ENCODE measurements around the gene ABLIM1. TPM values are rescaled to one million over a fixed set of nuclear protein-coding genes. Genes with fewer than 3 reads are reported as not detected.
A peak's percentile ranks its signal among the peaks of the same experiment; 100 is the strongest.

The ABLIM1 gene
- total and polyA plus RNA-seq, 5 donors = 149 to 462 (median 411) TPM

DNA sequence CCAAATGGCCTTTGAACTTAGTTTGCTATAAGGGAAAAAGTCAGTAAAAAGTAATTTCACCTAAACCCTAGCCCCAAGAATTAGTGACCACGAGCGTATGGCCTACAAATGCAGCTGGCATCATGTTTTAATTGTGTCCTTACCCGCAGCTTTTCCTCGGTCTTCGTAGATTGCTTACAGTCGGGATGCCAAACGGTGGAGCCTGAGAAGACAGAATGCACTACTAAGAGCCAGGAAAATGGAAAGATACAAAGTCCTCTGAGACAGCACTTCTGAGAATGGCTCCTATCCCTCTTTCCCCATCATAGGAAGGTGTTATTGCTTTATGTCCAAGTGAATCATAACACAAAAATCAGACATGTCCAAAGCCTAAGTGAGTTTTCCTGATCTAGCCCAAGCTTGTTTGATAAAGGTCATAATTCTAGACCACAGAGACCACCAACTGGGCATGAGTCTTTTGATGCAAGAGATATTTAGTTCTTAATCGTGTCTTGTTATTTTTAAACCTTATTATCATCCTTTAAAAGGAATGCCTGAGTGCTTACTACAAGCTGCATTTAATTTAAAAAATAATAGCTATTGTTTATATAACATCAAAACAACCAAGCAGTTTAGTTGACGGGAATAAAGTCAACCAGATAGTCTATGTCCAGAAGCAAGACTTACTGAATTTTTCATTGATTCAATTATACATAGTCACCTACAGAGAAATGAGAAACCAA, 170.1 kb downstream of the ABLIM1 start:
- H3K4me3 ChIP-seq (ENCODE audit: low read length) = no peak overlapping the region

DNA sequence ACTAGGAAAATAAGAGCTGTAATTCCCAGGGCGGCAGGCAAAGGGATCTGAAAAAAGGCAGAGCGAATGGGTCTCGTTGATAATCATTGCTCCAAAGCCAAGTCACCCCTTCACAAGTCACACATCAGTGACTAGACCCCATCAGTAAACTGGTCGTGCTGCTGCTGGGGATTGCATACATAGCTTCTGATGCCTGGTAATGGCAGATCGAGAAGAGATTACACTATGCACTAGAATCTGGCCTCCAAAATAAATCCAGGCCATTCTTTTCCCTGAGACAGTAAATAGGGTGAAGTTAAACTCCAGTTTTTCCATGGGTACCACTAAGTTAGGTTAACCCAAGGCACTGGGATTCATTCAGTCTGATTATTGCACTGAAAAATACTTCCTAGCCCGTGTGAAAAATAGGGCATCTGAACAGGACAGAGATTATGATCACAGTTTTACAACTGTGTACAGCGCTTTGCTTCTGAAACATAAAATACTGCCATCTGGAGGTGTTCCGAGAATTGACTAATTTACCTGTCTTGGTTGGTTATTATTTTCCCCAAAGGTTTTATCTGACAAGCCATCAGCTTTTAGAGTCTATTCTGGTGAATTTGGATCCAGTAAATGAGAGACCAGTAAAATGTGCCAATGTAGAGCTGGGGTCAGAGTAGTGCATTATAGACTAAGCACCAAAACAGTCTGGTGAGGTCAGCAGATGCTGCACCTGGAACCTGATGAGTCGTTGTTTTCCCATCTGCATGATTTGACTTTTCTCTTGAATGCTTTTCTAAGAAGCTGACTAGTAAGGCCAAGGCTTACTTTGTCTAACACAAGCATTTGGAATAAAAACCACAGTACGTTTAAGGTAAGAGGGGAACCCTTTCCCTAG, 170.9 kb downstream of the ABLIM1 start:
- Histone ChIP-seq H3K27me3 (ENCODE audit: control insufficient read depth, insufficient read depth) (no peaks in the 10 kb centered on the region), H3K9me3 (ENCODE audit: control insufficient read depth, low read length) (no peaks in the 10 kb centered on the region), H3K4me3 (ENCODE audit: low read length) (no peak overlapping the region), H3K4me1 (ENCODE audit: control insufficient read depth, insufficient read depth, low read length) (peaks cover 19% of the 10 kb centered on the region), H3K27ac (ENCODE audit: low read length) (peak overlapping the region; percentile 48)
- intact Hi-C loops (cut with DNase I) = loop anchor here in 2 of 4 donors (5.0 to 10.0 kb wide), 2 partner anchors 35 to 228 kb away; no protein-coding TSS in a partner anchor
- no peak for DNase-seq
- no peak for ATAC-seq
- 84% methylated on average over 10 of the region's 10 CpGs for WGBS

More for the DNA sequence above, 170.1 kb downstream of the ABLIM1 start:
- WGBS = 81% methylated on average over 9 of the region's 9 CpGs
- H3K27ac ChIP-seq (ENCODE audit: low read length) = no peak overlapping the region
- peaks cover 22% of the 10 kb centered on the region for H3K4me1 ChIP-seq (ENCODE audit: control insufficient read depth, insufficient read depth, low read length)
- no peaks in the 10 kb centered on the region for H3K9me3 ChIP-seq (ENCODE audit: control insufficient read depth, low read length)
- intact Hi-C loops (cut with DNase I) = loop anchor here in 2 of 4 donors (5.0 to 10.0 kb wide), 2 partner anchors 34 to 227 kb away; no protein-coding TSS in a partner anchor
- no peak for ATAC-seq
- no peaks in the 10 kb centered on the region for H3K27me3 ChIP-seq (ENCODE audit: control insufficient read depth, insufficient read depth)
- DNase-seq = no peak

GRCh38 chr10:114485696-114486400, 172.2 kb downstream of the ABLIM1 start:
- no peaks in the 10 kb centered on the region for H3K27me3 ChIP-seq (ENCODE audit: control insufficient read depth, insufficient read depth)
- H3K27ac ChIP-seq (ENCODE audit: low read length) = peak overlapping the region; percentile 56
- ATAC-seq (peak; percentile 31 to 32), DNase-seq (no peak)
- intact Hi-C loops (cut with DNase I) = loop anchor here in 2 of 4 donors (5.0 to 10.0 kb wide), 2 partner anchors 36 to 229 kb away; no protein-coding TSS in a partner anchor
- peaks cover 14% of the 10 kb centered on the region for H3K4me1 ChIP-seq (ENCODE audit: control insufficient read depth, insufficient read depth, low read length)
- no peak overlapping the region for H3K4me3 ChIP-seq (ENCODE audit: low read length)
- no peaks in the 10 kb centered on the region for H3K9me3 ChIP-seq (ENCODE audit: control insufficient read depth, low read length)
- WGBS = 35% methylated on average over 5 of the region's 5 CpGs

DNA sequence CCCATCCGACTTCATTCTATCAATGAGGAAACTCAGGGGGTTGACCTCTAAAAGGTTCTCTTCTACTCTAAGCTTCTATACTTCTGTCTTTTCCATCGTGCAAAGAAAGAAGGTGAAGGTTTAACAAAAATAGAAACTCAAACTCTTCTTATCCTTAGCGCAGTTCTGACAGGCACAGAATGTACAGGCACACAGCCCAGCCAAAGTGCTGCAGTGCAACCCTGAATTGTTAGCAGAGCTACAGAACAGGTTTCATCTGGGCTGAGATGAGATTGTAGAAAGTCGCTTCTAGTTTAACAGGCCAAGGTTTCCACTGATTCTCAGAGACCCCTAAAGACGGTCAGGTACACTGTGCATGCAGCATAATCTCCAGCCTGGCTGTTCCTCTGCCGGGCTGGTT, 174.5 kb downstream of the ABLIM1 start:
- WGBS = 64% methylated on average over 6 of the region's 6 CpGs
- Histone ChIP-seq H3K27ac (ENCODE audit: low read length) (peak overlapping the region; percentile 66), H3K4me1 (ENCODE audit: control insufficient read depth, insufficient read depth, low read length) (peaks cover 7% of the 10 kb centered on the region), H3K4me3 (ENCODE audit: low read length) (no peak overlapping the region), H3K27me3 (ENCODE audit: control insufficient read depth, insufficient read depth) (no peaks in the 10 kb centered on the region), H3K9me3 (ENCODE audit: control insufficient read depth, low read length) (no peaks in the 10 kb centered on the region)
- peak; percentile 13 to 44 for ATAC-seq
- peak in 1 of 3 donors; percentile 66 for DNase-seq
- intact Hi-C loops (cut with DNase I) = loop anchor here in 1 of 4 donors (10.0 kb wide), 1 partner anchor 231 kb away; no protein-coding TSS in a partner anchor

GRCh38 chr10:114482480-114483304, 175.4 kb downstream of the ABLIM1 start:
- no peaks in the 10 kb centered on the region for H3K27me3 ChIP-seq (ENCODE audit: control insufficient read depth, insufficient read depth)
- peak overlapping the region; percentile 91 for H3K27ac ChIP-seq (ENCODE audit: low read length)
- 40% methylated on average over 6 of the region's 6 CpGs for WGBS
- peaks cover 5% of the 10 kb centered on the region for H3K4me1 ChIP-seq (ENCODE audit: control insufficient read depth, insufficient read depth, low read length)
- H3K4me3 ChIP-seq (ENCODE audit: low read length) = no peak overlapping the region
- H3K9me3 ChIP-seq (ENCODE audit: control insufficient read depth, low read length) = no peaks in the 10 kb centered on the region
- peak in 1 of 3 donors; percentile 69 for DNase-seq
- intact Hi-C loops (cut with DNase I) = loop anchor here in 1 of 4 donors (10.0 kb wide), 1 partner anchor 232 kb away; no protein-coding TSS in a partner anchor
- ATAC-seq = peak; percentile 34 to 59

DNA sequence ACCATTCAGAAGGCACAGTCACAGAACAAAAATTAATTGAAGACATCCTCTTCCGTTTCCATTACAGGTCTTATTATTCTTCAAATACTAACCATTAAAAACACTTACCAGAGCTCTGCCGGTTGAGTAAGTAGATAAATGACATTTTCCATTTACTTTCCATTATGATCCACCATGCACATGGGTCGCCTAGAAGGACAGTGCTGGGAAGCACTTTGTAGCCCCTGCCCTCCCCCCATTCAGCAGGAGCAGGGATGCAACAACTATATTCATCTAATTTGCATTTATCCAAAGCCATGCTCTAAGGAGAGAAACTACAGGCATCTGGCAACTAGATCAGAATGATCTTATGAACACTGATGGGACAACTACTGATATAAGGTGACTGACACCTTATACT, 177.0 kb downstream of the ABLIM1 start:
- no peak for DNase-seq
- intact Hi-C loops (cut with DNase I) = loop anchor here in 1 of 4 donors (10.0 kb wide), 1 partner anchor 234 kb away; no protein-coding TSS in a partner anchor
- no peaks in the 10 kb centered on the region for H3K27me3 ChIP-seq (ENCODE audit: control insufficient read depth, insufficient read depth)
- ATAC-seq = no peak
- peak overlapping the region; percentile 56 for H3K27ac ChIP-seq (ENCODE audit: low read length)
- no peaks in the 10 kb centered on the region for H3K9me3 ChIP-seq (ENCODE audit: control insufficient read depth, low read length)
- 84% methylated on average over 3 of the region's 3 CpGs for WGBS
- peaks cover 12% of the 10 kb centered on the region for H3K4me1 ChIP-seq (ENCODE audit: control insufficient read depth, insufficient read depth, low read length)
- no peak overlapping the region for H3K4me3 ChIP-seq (ENCODE audit: low read length)

DNA sequence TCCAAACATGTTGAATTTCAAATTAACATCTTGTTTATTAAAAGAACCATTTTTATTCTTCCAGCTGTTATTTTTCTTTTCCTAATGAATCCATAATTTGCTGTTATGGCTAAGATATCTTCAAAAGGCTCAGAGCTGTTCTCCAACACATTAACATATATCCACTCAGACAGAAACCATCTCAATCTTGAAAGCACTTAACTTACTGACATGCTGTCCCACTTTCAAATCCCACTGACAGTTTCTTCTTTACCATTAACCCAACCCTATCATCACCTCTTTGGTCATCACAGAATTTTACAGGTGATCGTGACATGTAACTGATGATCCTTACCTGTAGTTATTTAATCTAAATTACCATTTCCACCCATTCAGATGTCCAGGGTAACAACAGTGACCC, 178.2 kb downstream of the ABLIM1 start:
- Histone ChIP-seq H3K4me1 (ENCODE audit: control insufficient read depth, insufficient read depth, low read length) (peaks cover 17% of the 10 kb centered on the region), H3K9me3 (ENCODE audit: control insufficient read depth, low read length) (no peaks in the 10 kb centered on the region), H3K27ac (ENCODE audit: low read length) (no peak overlapping the region), H3K27me3 (ENCODE audit: control insufficient read depth, insufficient read depth) (no peaks in the 10 kb centered on the region), H3K4me3 (ENCODE audit: low read length) (no peak overlapping the region)
- DNase-seq = no peak
- WGBS = 83% methylated on average over 1 of the region's 1 CpG
- ATAC-seq = no peak
- intact Hi-C loops (cut with DNase I) = loop anchor here in 3 of 4 donors (10.0 kb wide), 3 partner anchors 225 to 305 kb away; no protein-coding TSS in a partner anchor

DNA sequence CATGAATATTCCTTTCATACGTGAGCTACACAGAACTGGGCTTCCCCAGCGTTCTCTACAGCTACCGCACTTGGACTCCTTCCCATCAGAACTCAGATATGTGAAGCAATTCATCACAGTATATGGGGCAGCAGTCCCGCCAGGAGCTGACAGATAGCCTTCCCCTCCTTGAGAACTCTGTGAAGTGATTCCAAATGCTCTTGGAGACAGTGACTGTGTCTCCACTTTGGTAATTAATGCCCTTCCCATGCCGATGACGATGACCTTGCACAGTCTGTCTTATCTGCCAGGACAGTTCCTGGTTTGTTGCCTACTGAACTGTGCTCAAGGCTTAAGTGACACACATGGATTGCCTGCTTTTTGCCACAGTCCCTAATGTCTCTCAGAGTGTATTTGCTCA, 178.8 kb downstream of the ABLIM1 start:
- WGBS = 33% methylated on average over 6 of the region's 6 CpGs
- H3K9me3 ChIP-seq (ENCODE audit: control insufficient read depth, low read length) = no peaks in the 10 kb centered on the region
- ATAC-seq = peak; percentile 74 to 86
- H3K4me3 ChIP-seq (ENCODE audit: low read length) = no peak overlapping the region
- H3K27me3 ChIP-seq (ENCODE audit: control insufficient read depth, insufficient read depth) = no peaks in the 10 kb centered on the region
- DNase-seq = peak; percentile 54 to 81 (median 66)
- H3K4me1 ChIP-seq (ENCODE audit: control insufficient read depth, insufficient read depth, low read length) = peaks cover 18% of the 10 kb centered on the region
- intact Hi-C loops (cut with DNase I) = loop anchor here in 2 of 4 donors (10.0 kb wide), 2 partner anchors 225 to 305 kb away; no protein-coding TSS in a partner anchor
- H3K27ac ChIP-seq (ENCODE audit: low read length) = peak overlapping the region; percentile 75

DNA sequence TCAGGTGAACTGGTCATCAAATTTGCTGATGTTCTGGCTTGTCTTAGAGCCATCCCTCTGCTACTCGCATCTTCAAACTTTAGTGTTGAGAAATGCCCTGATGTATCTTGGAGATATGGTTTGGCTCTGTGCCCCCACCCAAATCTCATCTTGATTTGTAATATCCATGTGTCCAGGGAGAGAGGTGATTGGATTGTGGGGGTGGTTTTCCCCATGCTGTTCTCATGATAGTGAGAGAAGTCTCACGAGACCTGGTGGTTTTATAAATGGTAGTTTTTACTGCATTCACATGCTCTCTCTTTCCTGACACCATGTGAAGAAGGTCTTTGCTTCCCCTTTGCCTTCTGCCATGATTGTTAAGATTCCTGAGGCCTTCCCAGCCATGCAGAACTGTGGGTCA, 179.8 kb downstream of the ABLIM1 start:
- no peak for ATAC-seq
- H3K9me3 ChIP-seq (ENCODE audit: control insufficient read depth, low read length) = no peaks in the 10 kb centered on the region
- 76% methylated on average over 2 of the region's 2 CpGs for WGBS
- peak overlapping the region; percentile 6 for H3K27ac ChIP-seq (ENCODE audit: low read length)
- intact Hi-C loops (cut with DNase I) = loop anchor here in 2 of 4 donors (10.0 kb wide), 2 partner anchors 227 to 307 kb away; no protein-coding TSS in a partner anchor
- H3K27me3 ChIP-seq (ENCODE audit: control insufficient read depth, insufficient read depth) = no peaks in the 10 kb centered on the region
- H3K4me1 ChIP-seq (ENCODE audit: control insufficient read depth, insufficient read depth, low read length) = peaks cover 16% of the 10 kb centered on the region
- no peak for DNase-seq
- H3K4me3 ChIP-seq (ENCODE audit: low read length) = no peak overlapping the region
